ENCODE results near the gene ZMYM2.

GRCh38 chr13:19982447-19983043 is 24.0 kb downstream of the ZMYM2 start:
- TF ChIP-seq CTCF (IDR thresholded peaks at IDR 0.05; ENCODE audit: borderline replicate concordance, extremely low read depth, low read length, poor library complexity, severe bottlenecking) (no peak), EZH2 (IDR thresholded peaks at IDR 0.05; ENCODE audit: borderline replicate concordance, low read depth, low read length, severe bottlenecking) (no peak)
